ENCODE measurements around the gene RNF141. TPM values are rescaled to one million over a fixed set of nuclear protein-coding genes. Genes with fewer than 3 reads are reported as not detected.
A peak's percentile ranks its signal among the peaks of the same experiment; 100 is the strongest.

RNF141 gene
- total and polyA plus RNA-seq, 2 of the 13 experiments (the other 11 are each of a cell fraction or from before 2014, with no cell fraction given): 9.3 to 22.4 TPM

GRCh38 chr11:10515418-10515817 is 25.6 kb downstream of the RNF141 start:
- H3K9ac ChIP-seq (ENCODE audit: insufficient read depth, low read depth, low read length): no peak overlapping the region
- intact Hi-C loops (cut with micrococcal nuclease; ENCODE audit: unreplicated experiment) (no loop called here), in situ Hi-C loops (cut with HindIII; ENCODE audit: extremely low pct_ligation_motif_present, low pct_unique_long_range_greater_than_20kb) (no loop called here)
- no peak overlapping the region for H3K27ac ChIP-seq (ENCODE audit: extremely low read length, insufficient read depth, low read length)
- 93% methylated on average over 3 of the region's 3 CpGs for WGBS (ENCODE audit: low lambda C conversion rate)
- no peaks in the 10 kb centered on the region; a peak in 2 of 5 replicates for H3K36me3 ChIP-seq (replicated peaks in 1 of 2; ENCODE audit: control insufficient read depth in 1 of 2, insufficient read depth in 2 of 2, low read length in 2 of 2)
- H3K4me2 ChIP-seq (ENCODE audit: low read depth, low read length): no peak overlapping the region
- DNase-seq (ENCODE audit: low spot score) (no peak), ATAC-seq (no peak), FAIRE-seq (no peak)
- no peak overlapping the region for H2AFZ ChIP-seq (ENCODE audit: low read length)
- peak; percentile 28 to 45; a peak in 3 of 4 replicates for TF ChIP-seq MAFK (conservative IDR thresholded peaks at IDR 0.05 in 1 of 2, IDR thresholded peaks at IDR 0.05 in 1 of 2; ENCODE audit: low read length in 2 of 2)
- TF ChIP-seq, protein P1, sequence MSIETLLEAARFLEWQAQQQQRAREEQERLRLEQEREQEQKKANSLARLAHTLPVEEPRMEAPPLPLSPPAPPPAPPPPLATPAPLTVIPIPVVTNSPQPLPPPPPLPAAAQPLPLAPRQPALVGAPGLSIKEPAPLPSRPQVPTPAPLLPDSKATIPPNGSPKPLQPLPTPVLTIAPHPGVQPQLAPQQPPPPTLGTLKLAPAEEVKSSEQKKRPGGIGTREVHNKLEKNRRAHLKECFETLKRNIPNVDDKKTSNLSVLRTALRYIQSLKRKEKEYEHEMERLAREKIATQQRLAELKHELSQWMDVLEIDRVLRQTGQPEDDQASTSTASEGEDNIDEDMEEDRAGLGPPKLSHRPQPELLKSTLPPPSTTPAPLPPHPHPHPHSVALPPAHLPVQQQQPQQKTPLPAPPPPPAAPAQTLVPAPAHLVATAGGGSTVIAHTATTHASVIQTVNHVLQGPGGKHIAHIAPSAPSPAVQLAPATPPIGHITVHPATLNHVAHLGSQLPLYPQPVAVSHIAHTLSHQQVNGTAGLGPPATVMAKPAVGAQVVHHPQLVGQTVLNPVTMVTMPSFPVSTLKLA (IDR thresholded peaks at IDR 0.05): no peak
- POLR2A ChIA-PET: no interaction called here
- H3K4me3 ChIP-seq (replicated peaks in 1 of 3; ENCODE audit: insufficient read depth in 1 of 3, low read depth in 2 of 3, low read length in 3 of 3): no peak overlapping the region
- H3K79me2 ChIP-seq (ENCODE audit: insufficient read depth, low read length): no peaks in the 10 kb centered on the region
- CTCF ChIA-PET (ENCODE audit: low intra/inter-chr PET ratio, low total read pairs): no interaction called here
- no peaks in the 10 kb centered on the region for H3K9me3 ChIP-seq (ENCODE audit: low read length)
- no TSS peak for BruUV-seq (replicated peaks)
- no peaks in the 10 kb centered on the region for H3K27me3 ChIP-seq (ENCODE audit: control insufficient read depth in 1 of 2, insufficient read depth in 2 of 2, low read length in 2 of 2)
- H3K4me1 ChIP-seq (ENCODE audit: insufficient read depth, low read length): no peaks in the 10 kb centered on the region
- H4K20me1 ChIP-seq (ENCODE audit: insufficient read depth, low read length): no peaks in the 10 kb centered on the region

DNA sequence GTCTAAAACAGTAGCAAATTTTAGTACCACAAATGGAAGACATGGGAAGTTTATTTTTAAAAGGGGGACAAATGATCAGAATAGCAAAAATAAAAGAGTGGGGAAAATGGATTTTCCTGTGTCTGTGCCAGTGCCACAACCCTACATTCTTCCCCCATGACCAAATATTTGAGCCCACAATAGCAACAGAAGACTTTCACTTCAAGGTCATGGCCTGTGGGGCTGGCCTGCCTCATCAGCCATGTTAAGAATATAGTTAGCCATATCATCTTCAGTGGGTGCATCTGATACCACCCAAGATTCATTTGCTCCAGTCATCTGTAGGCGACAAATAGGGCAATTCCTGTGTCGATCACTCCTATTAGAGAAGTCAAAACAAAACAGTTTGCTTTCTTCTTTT is 26.3 kb downstream of the RNF141 start:
- H3K4me1 ChIP-seq (ENCODE audit: insufficient read depth, low read length): no peaks in the 10 kb centered on the region
- no peaks in the 10 kb centered on the region for H3K79me2 ChIP-seq (ENCODE audit: insufficient read depth, low read length)
- TF ChIP-seq FOXP1 (IDR thresholded peaks at IDR 0.05) (no peak), FOXP1 (CRISPR knock-in tag; IDR thresholded peaks at IDR 0.05) (no peak), HINFP (CRISPR knock-in tag; IDR thresholded peaks at IDR 0.05; ENCODE audit: low read depth) (no peak), ZNF598 (CRISPR knock-in tag; IDR thresholded peaks at IDR 0.05; ENCODE audit: borderline replicate concordance) (no peak), ZNF124 (CRISPR knock-in tag; IDR thresholded peaks at IDR 0.05) (no peak), KLF6 (CRISPR knock-in tag; IDR thresholded peaks at IDR 0.05) (no peak), ATRX (CRISPR knock-in tag; IDR thresholded peaks at IDR 0.05; ENCODE audit: borderline replicate concordance) (no peak), MED1 (CRISPR knock-in tag; IDR thresholded peaks at IDR 0.05) (no peak), GFI1 (CRISPR knock-in tag; IDR thresholded peaks at IDR 0.05; ENCODE audit: borderline replicate concordance) (no peak)
- no TSS peak for BruUV-seq (replicated peaks)
- no peaks in the 10 kb centered on the region for H4K20me1 ChIP-seq (ENCODE audit: insufficient read depth, low read length)
- ATAC-seq (no peak), DNase-seq (ENCODE audit: low spot score) (no peak), FAIRE-seq (no peak)
- no peaks in the 10 kb centered on the region for H3K9me3 ChIP-seq (ENCODE audit: low read length)
- POLR2A ChIA-PET: no interaction called here
- intact Hi-C loops (cut with micrococcal nuclease; ENCODE audit: unreplicated experiment) (loop anchor here (1.0 kb wide), 2 partner anchors 140 to 221 kb away; no protein-coding TSS in a partner anchor), in situ Hi-C loops (cut with HindIII; ENCODE audit: extremely low pct_ligation_motif_present, low pct_unique_long_range_greater_than_20kb) (no loop called here)
- H3K4me3 ChIP-seq (replicated peaks in 1 of 3; ENCODE audit: insufficient read depth in 1 of 3, low read depth in 2 of 3, low read length in 3 of 3): no peak overlapping the region
- CTCF ChIA-PET (ENCODE audit: low intra/inter-chr PET ratio, low total read pairs): interaction anchor here (1.4 to 1.6 kb wide), 2 partner anchors 140 to 221 kb away, joined by 5 to 11 read pairs; no protein-coding TSS in a partner anchor
- H3K36me3 ChIP-seq (replicated peaks in 1 of 2; ENCODE audit: control insufficient read depth in 1 of 2, insufficient read depth in 2 of 2, low read length in 2 of 2): no peaks in the 10 kb centered on the region; a peak in 2 of 5 replicates
- H2AFZ ChIP-seq (ENCODE audit: low read length): no peak overlapping the region
- no peak overlapping the region for H3K4me2 ChIP-seq (ENCODE audit: low read depth, low read length)
- H3K9ac ChIP-seq (ENCODE audit: insufficient read depth, low read depth, low read length): no peak overlapping the region
- WGBS (ENCODE audit: low lambda C conversion rate): 91% methylated on average over 2 of the region's 2 CpGs
- H3K27me3 ChIP-seq (ENCODE audit: control insufficient read depth in 1 of 2, insufficient read depth in 2 of 2, low read length in 2 of 2): no peaks in the 10 kb centered on the region
- H3K27ac ChIP-seq (ENCODE audit: extremely low read length, insufficient read depth, low read length): no peak overlapping the region
